DOHH2 (cell line): ENCODE measurements around the gene GBP2.

Experiments used
- H3F3A ChIP-seq: fragments of 200-600 bp; sonication (generic), shearing (Covaris generic); 2 replicates; pipeline ENCODE4 v1.6.0; 2016; ENCODE audit warnings: antibody characterized with exemption, mild to moderate bottlenecking; ENCODE audit not compliant: control insufficient read depth, insufficient read depth
- H3K27ac ChIP-seq: fragments of 200-600 bp; sonication (generic); 2 replicates; pipeline ENCODE4 v1.5.1; 2014; ENCODE audit warnings: low read depth, mild to moderate bottlenecking, low read length, moderate library complexity
- H3K27me3 ChIP-seq: fragments of 200-600 bp; sonication (generic); 2 replicates; pipeline ENCODE4 v1.6.1; 2014; ENCODE audit warnings: mild to moderate bottlenecking, low read length, mixed read lengths; ENCODE audit not compliant: control insufficient read depth
- H3K36me3 ChIP-seq: fragments of 200-600 bp; sonication (generic); 2 replicates; pipeline ENCODE4 v1.6.1; 2014; ENCODE audit warnings: mild to moderate bottlenecking, low read length, moderate library complexity, mixed read lengths; ENCODE audit not compliant: control insufficient read depth
- H3K4me1 ChIP-seq: fragments of 200-600 bp; sonication (generic); 2 replicates; pipeline ENCODE4 v1.6.1; 2014; ENCODE audit warnings: mild to moderate bottlenecking, low read length, mixed read lengths; ENCODE audit not compliant: control insufficient read depth
- H3K4me2 ChIP-seq: fragments of 200-600 bp; sonication (generic); 2 replicates; pipeline ENCODE4 v1.6.0; 2014; ENCODE audit warnings: mild to moderate bottlenecking, low read length, moderate library complexity
- H3K4me3 ChIP-seq: fragments of 200-600 bp; sonication (generic); 2 replicates; pipeline ENCODE4 v1.5.1; 2014; ENCODE audit warnings: mild to moderate bottlenecking, low read length, mixed read lengths
- H3K79me2 ChIP-seq: fragments of 200-600 bp; sonication (generic); 2 replicates; pipeline ENCODE4 v1.6.1; 2014; ENCODE audit warnings: mild to moderate bottlenecking, low read length, mixed read lengths; ENCODE audit not compliant: control insufficient read depth
- H3K9me2 ChIP-seq: fragments of 200-600 bp; sonication (generic); replicated peaks from 2 replicates; pipeline ENCODE4 v1.6.1; 2014; ENCODE audit warnings: mild to moderate bottlenecking, low read length, mixed read lengths; ENCODE audit not compliant: control insufficient read depth
- H3K9me3 ChIP-seq: fragments of 200-600 bp; sonication (generic); 2 replicates; pipeline ENCODE4 v1.6.1; 2014; ENCODE audit warnings: antibody characterized with exemption, low read length, mixed read lengths; ENCODE audit not compliant: control insufficient read depth, insufficient read depth
- H4K20me1 ChIP-seq: fragments of 200-600 bp; sonication (generic); 2 replicates; pipeline ENCODE4 v1.6.0; 2014; ENCODE audit warnings: low read depth, mild to moderate bottlenecking, antibody characterized with exemption, low read length, moderate library complexity; ENCODE audit not compliant: control insufficient read depth, insufficient read depth
- EZH2phosphoT487 ChIP-seq: fragments of 200-600 bp; sonication (generic); IDR thresholded peaks from 2 replicates; pipeline ENCODE4 v1.6.1; 2017; ENCODE audit warnings: borderline replicate concordance, mild to moderate bottlenecking, antibody characterized with exemption, low read length, moderate library complexity, mixed read lengths
- TF ChIP-seq, protein P1 (sequence below): fragments of 200-600 bp; sonication (generic); IDR thresholded peaks from one replicate; pipeline ENCODE4 v1.5.1; 2014; ENCODE audit warnings: antibody characterized with exemption, mild to moderate bottlenecking, low read depth, low read length; ENCODE audit not compliant: poor library complexity, severe bottlenecking

The GBP2 gene

DNA sequence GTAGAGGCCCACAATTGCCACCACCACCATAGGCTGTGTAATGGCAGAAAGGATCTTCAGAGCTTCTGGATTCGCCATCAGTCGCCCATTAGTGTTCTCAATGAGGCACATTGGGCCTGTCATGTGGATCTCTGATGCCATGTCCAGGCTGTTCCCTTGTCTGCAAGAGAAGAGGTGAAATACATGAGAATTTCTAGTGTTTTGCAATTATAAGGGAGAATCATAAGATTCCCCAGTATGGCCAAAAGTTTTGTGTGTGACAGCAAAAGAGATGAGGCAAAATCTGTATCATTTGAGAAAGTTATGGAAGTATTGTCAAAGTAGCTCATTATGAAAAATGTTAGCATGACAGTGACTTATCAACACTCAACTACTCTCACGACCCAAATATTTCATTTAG, 62.8 kb downstream of the GBP2 start:
- H3K79me2 ChIP-seq = no peaks in the 10 kb centered on the region
- H3K4me2 ChIP-seq = no peak overlapping the region
- no peaks in the 10 kb centered on the region for H3K36me3 ChIP-seq
- H4K20me1 ChIP-seq = no peaks in the 10 kb centered on the region
- H3K27me3 ChIP-seq = no peaks in the 10 kb centered on the region
- no peak overlapping the region for H3K27ac ChIP-seq
- TF ChIP-seq EZH2phosphoT487 = no peak
- TF ChIP-seq, protein P1, sequence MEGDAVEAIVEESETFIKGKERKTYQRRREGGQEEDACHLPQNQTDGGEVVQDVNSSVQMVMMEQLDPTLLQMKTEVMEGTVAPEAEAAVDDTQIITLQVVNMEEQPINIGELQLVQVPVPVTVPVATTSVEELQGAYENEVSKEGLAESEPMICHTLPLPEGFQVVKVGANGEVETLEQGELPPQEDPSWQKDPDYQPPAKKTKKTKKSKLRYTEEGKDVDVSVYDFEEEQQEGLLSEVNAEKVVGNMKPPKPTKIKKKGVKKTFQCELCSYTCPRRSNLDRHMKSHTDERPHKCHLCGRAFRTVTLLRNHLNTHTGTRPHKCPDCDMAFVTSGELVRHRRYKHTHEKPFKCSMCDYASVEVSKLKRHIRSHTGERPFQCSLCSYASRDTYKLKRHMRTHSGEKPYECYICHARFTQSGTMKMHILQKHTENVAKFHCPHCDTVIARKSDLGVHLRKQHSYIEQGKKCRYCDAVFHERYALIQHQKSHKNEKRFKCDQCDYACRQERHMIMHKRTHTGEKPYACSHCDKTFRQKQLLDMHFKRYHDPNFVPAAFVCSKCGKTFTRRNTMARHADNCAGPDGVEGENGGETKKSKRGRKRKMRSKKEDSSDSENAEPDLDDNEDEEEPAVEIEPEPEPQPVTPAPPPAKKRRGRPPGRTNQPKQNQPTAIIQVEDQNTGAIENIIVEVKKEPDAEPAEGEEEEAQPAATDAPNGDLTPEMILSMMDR = no peak
- no peaks in the 10 kb centered on the region for H3K9me2 ChIP-seq
- no peak overlapping the region for H3K4me3 ChIP-seq
- no peaks in the 10 kb centered on the region for H3K4me1 ChIP-seq
- no peaks in the 10 kb centered on the region for H3F3A ChIP-seq
- H3K9me3 ChIP-seq = no peaks in the 10 kb centered on the region

DNA sequence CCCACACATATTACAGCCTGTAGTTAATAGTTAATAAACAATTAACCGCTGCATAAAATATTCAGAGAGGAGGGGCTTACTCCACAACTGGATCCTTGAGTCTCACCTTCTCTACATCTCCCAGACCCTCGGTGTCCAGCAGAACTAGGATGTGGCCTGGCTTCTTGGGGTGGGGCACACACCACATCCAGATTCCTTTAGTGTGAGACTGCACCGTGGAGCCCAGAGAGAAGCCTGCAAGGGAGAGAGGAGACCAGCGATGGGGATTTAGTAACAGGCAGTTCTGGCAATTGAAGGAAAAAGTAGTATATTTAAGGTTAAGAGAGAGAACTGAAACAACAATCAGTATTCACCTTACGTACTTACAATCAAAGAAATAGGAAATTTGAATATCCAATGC, 65.8 kb downstream of the GBP2 start:
- H3F3A ChIP-seq = no peaks in the 10 kb centered on the region
- no peak overlapping the region for H3K27ac ChIP-seq
- H3K4me1 ChIP-seq = no peaks in the 10 kb centered on the region

More for the DNA sequence above, 65.8 kb downstream of the GBP2 start:
- Histone ChIP-seq H3K36me3 (no peaks in the 10 kb centered on the region), H3K4me3 (no peak overlapping the region), H4K20me1 (no peaks in the 10 kb centered on the region), H3K9me2 (no peaks in the 10 kb centered on the region), H3K79me2 (no peaks in the 10 kb centered on the region), H3K9me3 (no peaks in the 10 kb centered on the region), H3K27me3 (no peaks in the 10 kb centered on the region), H3K4me2 (no peak overlapping the region)
- no peak for TF ChIP-seq EZH2phosphoT487
- TF ChIP-seq, protein P1 = no peak
